NCI-H2196 treated with DMSO at 0.1 percent for 48 hours (cell line): ENCODE data around the gene ROPN1B.
"Not testable (repeated sequence)": the region's sequence is repeated elsewhere in the genome, so short reads cannot be mapped to it uniquely, and the experiment has no call there.

Source experiments
- DNase-seq: peaks from one replicate; lab custom pipeline; 2025; ENCODE audit not compliant: unreplicated experiment; lab: John Stamatoyannopoulos, UW

ROPN1B gene

DNA sequence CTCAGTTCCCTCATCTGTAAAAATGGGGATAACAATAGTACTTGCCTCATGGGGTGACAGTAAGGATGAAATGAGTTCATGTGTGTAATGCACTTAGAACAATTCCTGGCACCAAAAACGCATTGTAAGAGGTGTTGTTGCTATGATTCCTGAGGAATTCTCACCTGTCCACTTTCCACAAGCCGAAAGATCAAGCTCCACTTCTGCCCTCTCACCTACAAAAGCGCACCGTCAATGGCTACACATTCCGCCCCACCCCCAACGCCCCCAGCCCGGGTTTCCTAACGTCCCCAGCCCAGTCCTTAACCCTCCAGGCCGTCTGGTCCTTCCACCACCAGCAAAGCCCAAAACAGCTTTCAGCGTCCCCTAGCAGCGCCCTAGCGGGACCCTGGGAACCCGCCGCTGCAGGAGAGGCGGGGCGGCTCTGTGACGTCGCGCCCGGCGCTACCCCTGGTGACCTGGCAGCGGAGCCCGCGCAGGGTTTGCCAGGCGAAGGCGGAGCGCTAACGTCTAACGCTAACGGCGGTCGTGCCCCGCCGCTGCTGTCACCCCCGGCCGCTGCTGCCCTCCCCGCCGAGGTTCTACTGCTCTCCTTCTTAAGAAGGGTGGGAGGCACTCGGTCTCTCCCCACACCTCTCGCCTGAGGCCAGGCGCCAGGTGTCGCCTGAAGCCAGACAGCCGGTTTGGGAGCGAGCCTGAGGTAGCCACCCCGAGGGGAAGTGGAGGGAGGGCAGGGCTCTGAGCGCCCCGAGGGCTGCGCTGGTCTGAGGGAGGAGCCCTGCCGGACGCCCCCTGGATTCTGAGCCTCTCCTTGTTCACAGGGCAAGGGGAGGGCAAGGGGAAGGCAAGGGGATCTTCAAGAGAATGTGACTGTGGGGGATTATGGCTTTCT is at the start of gene ROPN1B:
Gene ROPN1B (plus strand): TSS at position 478 of the 892 bp plus-strand sequence. CDS start 2,877 bp downstream, outside the sequence.
- DNase-seq: not testable (repeated sequence)

DNA sequence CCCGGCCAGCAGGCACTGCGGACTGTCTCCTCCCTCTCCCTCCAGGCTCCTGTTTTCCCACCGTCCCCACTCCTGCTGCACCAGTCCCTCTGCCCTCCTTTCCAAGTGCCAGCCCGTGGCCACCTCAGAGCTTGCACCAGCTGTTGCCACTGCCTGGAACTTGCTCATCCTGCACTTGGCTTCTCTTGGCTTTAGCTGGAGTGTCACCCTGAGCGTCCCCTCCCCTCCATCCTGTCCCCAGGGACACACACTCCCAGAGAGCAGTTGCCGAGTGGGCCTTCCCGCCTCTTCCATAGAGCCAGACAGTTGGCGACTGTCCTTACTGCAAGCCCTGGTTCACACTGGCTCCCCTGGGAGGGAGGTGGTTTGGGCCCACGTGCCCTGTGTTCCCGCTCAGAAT is 48.8 kb upstream of the ROPN1B start:
- not testable (repeated sequence) for DNase-seq

DNA sequence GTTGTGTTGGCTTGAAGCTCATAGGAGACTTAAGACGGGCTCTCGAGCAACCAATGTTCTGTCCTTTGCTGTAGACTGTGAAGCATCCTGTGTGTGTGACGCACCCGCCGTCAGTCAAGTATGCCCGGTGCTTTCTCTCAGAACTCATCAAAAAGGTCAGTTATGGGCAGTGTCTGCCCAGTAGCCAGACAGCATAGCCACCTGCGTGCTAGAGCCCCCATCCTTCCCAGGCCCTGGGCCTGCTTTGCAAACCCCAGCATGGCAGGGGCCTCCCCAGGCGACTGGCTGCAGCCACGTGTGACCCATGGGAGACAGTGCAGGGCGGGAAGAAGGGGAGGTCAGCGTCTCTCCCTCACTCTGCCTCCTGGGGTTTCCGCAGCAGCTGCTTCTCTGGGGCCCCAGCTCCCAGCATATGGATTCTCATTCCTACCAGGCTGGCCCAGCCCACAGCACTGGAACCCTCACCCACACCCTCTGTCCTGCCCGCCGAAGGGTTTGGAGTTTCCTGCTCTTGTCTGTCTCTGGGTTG is 48.2 kb upstream of the ROPN1B start:
- DNase-seq: not testable (repeated sequence)

DNA sequence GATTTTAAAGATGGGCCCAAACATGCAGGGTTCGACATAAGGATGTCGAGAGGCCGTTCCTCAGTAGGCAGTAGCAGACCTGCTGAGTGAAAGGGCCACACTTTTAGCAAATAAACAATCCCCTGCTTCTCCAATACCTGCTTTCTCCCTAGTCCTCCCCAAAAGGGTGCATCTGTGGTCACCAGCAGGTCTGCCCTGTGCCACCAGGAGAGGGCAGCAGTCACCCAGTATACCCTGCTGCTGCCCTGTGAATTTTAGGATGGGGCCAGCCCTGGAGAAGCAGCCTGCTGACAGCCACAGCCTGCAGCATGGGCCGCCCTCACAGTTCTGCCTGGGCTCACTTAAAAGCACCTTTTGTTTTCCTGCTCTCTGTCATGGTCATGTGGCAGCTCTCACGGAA is 47.3 kb upstream of the ROPN1B start:
- peak; percentile 20 for DNase-seq

DNA sequence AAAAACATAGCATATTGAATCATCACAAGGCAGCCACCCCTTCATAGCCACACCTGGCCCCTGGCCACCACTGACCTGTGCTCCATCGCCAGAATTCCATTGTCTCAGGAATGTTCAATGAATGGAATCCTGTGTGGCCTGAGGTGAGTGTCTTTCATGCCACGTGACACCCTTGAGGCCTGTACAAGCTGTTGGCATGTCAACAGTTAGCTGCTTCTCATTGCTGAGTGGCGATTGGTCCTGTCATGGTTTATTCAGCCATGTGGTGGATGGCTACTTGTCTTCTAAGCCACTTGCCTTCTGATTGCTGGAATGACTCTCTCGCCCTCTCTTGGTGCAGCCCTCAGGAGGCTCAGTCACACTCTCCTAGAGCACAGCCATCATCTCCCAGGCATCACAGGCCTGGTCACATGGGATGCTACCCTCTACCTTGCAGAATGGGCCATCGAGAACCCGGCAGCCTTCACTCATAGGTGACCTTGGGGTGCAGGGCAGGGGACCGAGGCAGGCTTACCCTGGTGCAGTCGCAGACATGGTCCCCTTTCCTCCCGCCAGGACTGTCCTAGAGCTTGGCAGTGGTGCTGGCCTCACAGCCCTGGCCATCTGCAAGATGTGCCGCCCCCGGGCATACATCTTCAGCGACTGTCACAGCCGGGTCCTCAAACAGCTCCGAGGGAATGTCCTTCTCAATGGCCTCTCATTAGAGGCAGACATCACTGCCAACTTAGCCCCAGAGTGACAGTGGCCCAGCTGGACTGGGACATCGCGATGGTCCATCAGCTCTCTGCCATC is 45.5 kb upstream of the ROPN1B start:
- DNase-seq: not testable (repeated sequence)

DNA sequence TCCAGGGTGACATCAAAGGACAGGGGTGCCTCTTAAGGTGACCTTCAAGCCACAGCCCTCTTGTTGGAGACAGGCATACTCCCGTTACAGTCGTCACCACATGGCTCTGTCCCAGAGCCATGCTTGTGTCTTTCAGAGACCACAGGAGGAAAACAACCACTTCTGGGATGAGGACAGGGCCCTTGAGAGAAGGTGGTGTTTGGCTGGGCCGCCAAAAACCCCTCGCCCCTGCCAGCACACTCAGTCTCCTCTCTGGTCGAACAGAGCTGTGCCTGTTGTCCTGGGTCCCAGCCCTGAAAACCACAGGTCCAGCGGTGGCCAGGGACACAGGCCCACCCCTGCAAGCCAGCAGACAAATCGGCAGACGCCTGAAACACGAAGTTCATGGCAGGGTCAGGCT is 44.7 kb upstream of the ROPN1B start:
- DNase-seq: not testable (repeated sequence)

DNA sequence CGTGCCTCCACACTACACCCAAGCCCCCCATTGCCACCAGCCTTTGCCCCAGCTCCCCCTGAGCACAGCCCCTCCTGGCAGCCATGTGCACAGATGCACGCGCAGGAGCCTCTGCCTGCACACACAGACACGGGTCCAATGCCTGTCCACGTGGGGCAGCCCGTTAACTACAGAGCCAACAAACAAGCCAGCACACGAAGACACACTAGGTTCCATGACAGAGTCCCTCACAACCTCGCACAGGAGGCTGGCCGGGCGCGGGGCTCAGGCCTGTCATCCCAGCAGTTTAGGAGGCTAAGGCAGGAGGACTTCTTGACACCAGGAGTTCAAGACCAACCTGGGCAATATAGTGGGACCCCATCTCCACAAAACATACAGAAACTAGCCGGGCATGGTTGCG is 43.3 kb upstream of the ROPN1B start:
- not testable (repeated sequence) for DNase-seq

DNA sequence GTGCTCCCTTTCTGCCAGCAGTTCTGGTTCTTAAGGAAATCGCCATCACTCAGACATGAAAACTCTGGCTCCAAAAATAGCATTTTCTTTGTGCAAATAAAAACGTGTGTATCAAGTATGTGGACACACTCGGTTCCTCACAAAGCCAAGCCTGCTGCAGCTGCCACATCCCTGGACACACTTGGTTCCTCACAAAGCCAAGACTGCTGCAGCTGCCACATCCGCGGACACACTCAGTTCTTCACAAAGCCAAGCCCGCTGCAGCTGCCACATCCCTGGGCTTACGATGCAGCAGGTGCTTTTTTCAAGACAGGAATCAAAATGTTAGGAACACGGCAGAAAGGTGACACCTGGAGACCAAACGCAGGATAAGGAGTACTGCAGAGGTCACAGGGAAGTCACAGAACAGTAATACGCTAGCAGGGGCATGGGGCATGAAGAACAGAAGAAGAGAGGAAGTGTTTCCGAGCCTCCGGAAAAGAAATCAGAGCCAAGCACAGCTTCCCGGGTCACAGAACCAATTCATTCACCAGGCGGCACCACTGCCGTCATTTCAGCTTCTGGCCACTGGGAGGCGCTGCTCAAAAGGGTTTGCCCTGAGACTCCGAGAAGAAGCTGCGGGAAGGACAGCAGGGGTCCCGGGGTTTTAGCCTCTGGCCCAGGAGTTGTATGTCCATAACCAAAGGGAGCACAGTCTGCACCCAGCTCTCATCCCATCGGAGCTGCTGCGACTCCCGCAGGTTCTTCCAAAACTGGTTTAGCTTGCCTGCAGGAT is 40.0 kb upstream of the ROPN1B start:
- DNase-seq: peak; percentile 34

DNA sequence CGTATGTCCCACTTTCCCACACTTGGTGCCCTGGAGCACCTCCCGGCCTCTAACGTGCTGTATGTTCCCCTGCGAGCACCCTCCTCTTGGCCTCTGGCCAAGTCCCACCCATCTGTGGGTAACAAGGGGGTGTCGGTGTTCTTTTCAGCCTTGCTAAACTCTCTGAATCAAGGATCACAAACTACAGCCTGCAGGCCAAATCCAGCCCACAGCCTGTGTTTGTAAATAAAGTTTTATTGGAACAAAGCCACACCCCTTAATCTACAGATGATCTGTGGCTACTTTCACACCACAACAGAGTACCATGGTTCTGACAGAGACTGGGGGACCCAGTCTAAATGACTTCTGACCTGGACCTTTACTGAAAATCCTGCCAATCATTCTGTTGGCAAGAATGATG is 39.2 kb upstream of the ROPN1B start:
- DNase-seq: not testable (repeated sequence)

DNA sequence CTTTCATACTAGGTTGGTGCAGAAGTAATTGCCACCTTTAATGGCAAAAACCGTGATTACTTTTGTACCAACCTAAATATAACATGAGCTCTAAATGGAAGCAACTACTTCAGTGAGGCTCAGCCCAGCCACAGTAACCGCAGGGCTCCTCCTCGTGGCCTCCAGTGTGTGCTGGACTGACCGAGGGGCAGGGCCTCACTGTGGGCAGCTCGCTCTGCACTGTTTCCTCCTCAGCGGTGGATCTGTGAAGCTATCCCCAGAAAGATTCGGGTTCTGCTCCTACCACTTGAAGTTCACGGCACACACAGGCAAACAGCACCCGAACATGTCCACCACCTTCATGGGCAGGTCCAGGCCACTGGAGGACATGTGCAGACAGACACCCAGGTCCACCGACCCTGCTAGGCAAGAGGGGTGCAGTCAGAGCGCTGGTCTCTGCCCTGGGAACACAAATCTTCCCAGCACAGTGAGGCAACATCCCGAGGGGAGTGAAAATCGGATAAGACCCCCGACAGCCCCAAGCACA is 37.6 kb upstream of the ROPN1B start:
- DNase-seq: not testable (repeated sequence)

DNA sequence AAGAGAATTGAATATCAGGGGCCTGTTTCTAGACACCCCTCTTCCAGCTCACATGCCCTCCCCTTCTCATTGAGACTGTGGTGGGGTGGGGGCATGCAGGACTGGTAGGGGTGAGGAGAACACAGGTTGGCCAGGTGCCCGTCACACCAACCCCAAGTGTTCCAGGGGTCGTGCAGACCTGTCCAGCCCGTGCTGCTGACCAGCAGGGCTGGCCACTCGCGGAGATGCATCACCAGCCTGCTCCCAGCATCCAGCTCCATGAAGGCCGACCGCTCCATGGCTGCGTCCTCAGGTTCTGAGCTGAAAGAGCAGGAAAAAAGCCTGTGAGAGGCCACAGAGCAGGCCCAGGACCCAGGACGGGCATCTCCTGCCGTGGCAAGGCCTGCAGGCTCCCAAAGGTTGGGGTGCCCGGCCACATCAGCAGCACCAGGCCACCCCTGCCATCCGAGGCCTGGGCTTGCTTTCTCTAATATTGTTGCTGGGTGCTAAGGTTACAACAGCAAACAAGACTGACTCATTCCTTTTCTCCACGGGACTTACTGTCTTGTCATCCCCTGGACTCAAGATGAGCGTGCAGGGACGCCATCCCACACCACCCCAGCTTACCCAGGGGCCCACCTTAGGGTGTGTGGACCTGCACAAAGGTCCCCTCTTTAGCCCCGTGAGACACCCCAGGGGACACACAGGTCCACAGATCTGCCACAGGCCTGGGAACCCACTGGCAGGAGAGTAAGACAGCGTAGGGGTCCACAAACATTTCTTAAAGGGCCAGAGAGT is 35.4 kb upstream of the ROPN1B start:
- not testable (repeated sequence) for DNase-seq

DNA sequence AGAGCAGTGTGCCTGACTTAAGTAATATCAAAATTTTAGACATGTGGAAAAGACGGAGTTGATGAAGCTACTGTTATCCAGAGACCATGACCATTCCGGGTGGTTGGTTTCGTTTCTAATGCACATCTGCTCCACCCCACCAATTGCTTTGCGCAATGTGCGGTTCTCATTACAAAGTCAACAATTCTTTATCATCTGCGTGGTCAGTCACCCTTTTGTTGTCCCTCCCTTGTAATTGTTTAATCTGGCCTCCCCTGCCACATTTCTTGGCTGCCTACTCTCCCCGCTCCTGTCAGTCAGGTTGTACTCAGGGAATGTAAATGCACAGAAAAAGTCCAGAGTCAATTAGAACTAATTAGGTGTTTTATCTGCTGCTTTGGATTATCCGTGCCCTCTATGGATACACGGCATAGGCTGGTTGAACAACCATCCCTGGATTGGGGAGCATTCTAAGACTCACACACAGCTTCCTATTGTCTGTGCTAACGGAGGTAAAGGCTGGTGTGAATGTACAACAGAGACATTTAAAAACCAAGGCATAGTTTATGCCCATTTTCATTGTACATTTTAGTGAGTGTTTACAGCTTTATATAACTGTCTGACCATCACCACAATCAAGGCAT is 33.6 kb upstream of the ROPN1B start:
- DNase-seq: not testable (repeated sequence)

DNA sequence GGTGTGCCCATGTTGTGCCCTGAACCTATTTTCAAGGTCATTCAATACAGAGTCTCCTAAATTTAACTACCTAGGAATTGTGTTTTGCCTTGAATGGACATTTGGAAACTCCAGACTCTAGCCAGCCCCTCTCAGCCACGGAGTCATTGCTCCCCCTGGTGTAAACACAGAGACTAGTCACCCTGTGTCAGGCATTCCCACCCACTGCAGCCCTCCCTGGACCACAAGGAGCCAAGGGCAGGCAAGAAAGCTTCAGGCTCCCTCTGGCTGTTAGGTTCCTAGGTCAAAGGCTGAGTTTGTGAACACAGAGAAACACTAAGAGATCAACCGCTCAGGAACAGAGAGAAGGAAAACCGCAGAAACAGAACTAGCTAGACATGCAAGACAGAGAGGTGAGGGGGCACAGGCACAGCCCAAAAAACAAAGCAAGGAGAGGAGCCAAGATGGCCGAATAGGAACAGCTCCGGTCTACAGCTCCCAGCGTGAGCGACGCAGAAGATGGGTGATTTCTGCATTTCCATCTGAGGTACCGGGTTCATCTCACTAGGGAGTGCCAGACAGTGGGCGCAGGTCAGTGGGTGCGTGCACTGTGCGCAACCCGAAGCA is 32.7 kb upstream of the ROPN1B start:
- DNase-seq: not testable (repeated sequence)

DNA sequence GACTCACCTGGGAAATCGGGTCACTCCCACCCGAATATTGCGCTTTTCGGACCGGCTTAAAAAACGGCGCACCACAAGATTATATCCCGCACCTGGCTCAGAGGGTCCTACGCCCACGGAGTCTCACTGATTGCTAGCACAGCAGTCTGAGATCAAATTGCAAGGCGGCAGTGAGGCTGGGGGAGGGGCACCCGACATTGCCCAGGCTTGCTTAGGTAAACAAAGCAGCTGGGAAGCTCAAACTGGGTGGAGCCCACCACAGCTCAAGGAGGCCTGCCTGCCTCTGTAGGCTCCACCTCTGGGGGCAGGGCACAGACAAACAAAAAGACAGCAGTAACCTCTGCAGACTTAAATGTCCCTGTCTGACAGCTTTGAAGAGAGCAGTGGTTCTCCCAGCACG is 32.1 kb upstream of the ROPN1B start:
- DNase-seq: not testable (repeated sequence)

DNA sequence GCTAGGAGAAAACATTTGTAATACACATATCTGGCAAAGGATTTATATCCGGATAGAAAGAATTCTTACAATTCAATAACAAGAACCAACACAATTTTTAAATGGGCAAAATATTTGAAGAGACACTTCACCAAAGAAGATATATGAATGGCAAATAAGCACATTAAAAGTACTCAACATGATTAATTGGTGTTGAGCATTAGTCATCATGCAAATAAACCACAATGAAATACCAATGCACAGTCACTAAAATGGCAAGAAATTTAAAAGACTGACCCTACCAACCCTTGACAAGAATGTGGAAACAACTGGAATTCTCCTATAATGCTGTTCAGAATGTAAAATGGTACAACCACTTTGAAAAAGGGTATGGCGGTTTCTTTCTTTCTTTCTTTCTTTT is 21.2 kb upstream of the ROPN1B start:
- DNase-seq: not testable (repeated sequence)

DNA sequence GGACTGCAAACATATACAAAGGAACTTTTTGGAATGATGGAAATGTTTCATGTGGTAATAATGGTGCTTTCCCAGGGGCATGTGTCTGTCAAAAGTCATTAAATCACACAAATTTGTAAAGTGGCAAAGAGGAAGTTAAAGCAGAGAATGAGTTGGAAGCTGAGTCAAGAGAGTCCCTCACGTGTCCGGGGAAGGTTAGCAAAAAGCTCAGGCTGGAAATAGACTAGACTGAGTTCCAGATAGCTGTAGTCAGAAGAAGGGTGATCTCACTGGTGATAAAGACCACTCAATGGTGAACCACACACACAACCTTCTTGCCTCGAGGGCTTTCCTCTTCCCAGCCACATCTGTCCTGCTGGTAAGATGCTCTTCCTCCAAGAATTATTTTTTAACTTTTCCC is 20.1 kb upstream of the ROPN1B start:
- not testable (repeated sequence) for DNase-seq

DNA sequence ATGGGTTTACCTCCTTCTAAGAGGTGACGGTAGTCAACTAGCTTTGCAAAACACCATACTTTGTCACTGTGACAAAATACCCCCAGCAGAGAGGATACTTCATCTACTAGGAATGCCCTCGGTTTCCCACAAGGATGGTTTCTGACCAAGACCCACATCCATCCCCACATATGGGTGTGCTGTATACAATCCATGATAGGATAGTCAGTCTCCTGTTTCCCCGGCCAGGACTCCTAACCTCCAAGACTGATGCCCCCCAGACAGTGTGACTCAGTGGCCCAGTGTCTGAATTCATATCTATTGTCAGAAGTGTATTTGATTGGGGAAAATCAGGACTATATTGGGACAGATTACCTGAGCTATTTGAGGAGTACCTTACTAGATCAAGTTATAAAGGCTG is 17.8 kb upstream of the ROPN1B start:
- not testable (repeated sequence) for DNase-seq

DNA sequence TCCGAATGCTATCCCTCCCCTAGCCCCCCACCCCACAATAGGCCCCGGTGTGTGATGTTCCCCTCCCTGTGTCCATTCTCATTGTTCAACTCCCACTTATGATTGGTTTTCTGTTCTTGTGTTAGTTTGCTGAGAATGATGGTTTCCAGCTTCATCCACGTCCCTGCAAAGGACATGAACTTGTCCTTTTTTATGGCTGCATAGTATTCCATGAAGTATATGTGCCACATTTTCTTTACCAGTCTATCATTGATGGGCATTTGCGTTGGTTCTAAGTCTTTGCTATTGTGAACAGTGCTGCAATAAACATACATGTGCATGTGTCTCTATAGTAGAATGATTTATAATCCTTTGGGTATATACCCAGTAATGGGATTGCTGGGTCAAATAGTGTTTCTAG is 12.0 kb upstream of the ROPN1B start:
- DNase-seq: not testable (repeated sequence)
